Measurements from ENCODE around the gene HRH2.
"Not testable (repeated sequence)": the region's sequence is repeated elsewhere in the genome, so short reads cannot be mapped to it uniquely, and the experiment has no call there.

The HRH2 gene

DNA sequence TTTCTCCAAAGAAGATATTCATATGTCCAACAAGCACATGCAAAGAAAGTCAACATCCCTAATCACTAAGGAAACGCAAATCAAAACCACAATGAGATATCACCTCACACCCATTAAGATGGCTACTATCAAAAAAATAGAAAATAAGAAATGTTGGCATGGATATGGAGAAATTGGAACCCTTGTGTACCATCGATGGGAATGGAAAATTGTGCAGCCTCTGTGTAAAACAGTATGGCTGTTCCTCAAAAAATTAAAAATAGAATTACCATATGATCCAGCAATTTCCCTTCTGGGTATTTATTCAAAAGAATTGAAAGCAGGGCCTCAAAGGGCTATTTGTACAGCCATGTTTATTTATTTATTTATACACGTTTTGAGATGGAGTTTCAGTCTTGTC, 43.0 kb upstream of the HRH2 start:
- H3K27ac ChIP-seq, result no peak overlapping the region
- no peaks in the 10 kb centered on the region for H3K9me3 ChIP-seq (ENCODE audit: severe bottlenecking)
- DNase-seq, result no peak
- no peak overlapping the region for H3K4me3 ChIP-seq (ENCODE audit: low read depth, low read length)
- H3K36me3 ChIP-seq, result no peaks in the 10 kb centered on the region
- TF ChIP-seq, protein P1, sequence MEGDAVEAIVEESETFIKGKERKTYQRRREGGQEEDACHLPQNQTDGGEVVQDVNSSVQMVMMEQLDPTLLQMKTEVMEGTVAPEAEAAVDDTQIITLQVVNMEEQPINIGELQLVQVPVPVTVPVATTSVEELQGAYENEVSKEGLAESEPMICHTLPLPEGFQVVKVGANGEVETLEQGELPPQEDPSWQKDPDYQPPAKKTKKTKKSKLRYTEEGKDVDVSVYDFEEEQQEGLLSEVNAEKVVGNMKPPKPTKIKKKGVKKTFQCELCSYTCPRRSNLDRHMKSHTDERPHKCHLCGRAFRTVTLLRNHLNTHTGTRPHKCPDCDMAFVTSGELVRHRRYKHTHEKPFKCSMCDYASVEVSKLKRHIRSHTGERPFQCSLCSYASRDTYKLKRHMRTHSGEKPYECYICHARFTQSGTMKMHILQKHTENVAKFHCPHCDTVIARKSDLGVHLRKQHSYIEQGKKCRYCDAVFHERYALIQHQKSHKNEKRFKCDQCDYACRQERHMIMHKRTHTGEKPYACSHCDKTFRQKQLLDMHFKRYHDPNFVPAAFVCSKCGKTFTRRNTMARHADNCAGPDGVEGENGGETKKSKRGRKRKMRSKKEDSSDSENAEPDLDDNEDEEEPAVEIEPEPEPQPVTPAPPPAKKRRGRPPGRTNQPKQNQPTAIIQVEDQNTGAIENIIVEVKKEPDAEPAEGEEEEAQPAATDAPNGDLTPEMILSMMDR (IDR thresholded peaks at IDR 0.05; ENCODE audit: low read depth, low read length), result no peak
- H3K27me3 ChIP-seq (ENCODE audit: insufficient read depth, low read depth, severe bottlenecking), result no peaks in the 10 kb centered on the region

DNA sequence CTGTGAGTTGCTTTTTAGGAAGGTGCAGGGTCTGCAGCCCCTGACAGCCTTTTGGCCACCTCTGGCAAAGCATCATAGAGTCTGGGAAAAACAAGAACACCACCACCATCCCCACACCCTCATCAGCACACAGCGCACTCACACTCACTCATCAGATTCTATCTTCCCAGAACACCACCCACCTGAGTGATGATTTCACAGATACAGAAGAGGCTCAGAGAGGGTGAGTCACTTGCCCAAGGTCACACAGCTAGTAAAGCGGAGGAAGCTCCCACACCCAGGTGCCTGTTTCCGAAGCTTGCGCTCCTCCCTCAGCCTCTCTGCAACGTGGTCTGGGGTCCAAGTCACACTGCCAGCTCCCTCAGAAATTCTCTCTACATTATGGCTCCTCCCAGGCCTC, 41.8 kb upstream of the HRH2 start:
- TF ChIP-seq, protein P1 (IDR thresholded peaks at IDR 0.05; ENCODE audit: low read depth, low read length), result no peak
- no peaks in the 10 kb centered on the region for H3K27me3 ChIP-seq (ENCODE audit: insufficient read depth, low read depth, severe bottlenecking)
- H3K36me3 ChIP-seq, result no peaks in the 10 kb centered on the region
- no peak overlapping the region for H3K4me3 ChIP-seq (ENCODE audit: low read depth, low read length)
- no peak for DNase-seq
- H3K27ac ChIP-seq, result no peak overlapping the region
- H3K9me3 ChIP-seq (ENCODE audit: severe bottlenecking), result no peaks in the 10 kb centered on the region

DNA sequence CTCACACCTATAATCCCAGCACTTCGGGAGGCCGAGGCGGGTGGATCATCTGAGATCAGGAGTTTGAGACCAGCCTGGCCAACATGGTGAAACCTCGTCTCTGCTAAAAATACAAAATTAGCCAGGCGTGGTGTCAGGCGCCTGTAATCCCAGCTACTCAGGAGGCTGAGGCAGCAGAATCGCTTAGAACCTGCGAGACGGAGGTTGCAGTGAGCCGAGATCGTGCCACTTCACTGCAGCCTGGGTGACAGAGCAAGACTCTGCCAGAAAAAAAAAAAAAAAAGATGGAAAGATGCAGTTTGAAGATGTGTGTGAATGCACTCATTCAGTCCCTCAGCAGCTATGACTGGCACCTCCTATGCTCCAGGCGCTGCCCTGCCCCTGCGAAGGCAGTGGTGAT, 41.3 kb upstream of the HRH2 start:
- not testable (repeated sequence) for H3K27me3 ChIP-seq (ENCODE audit: insufficient read depth, low read depth, severe bottlenecking); H3K27ac ChIP-seq; H3K4me3 ChIP-seq (ENCODE audit: low read depth, low read length); H3K36me3 ChIP-seq; H3K9me3 ChIP-seq (ENCODE audit: severe bottlenecking); DNase-seq

DNA sequence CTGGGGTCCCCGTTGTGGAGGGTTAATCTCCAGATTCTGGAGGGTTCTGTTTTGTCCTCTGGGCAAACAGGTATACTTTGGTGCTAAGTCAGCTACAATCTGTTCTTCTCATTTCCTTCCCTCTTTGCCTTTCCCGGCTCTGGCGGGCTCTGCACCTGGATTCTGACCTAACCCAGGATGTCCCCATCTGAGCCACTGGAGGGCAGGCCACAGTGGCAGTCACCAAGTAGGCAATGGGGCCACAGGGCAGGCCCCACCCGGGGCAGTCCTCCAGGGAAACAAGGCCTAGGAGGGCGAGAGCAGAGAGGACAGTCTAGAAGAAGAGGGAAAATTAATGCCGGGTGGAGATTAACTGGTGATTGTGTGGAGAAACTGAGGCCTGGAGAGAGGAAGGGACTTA, 40.4 kb upstream of the HRH2 start:
- DNase-seq, result peak; percentile 24
- Histone ChIP-seq H3K4me3 (ENCODE audit: low read depth, low read length) (no peak overlapping the region), H3K27ac (no peak overlapping the region), H3K36me3 (no peaks in the 10 kb centered on the region), H3K9me3 (ENCODE audit: severe bottlenecking) (no peaks in the 10 kb centered on the region), H3K27me3 (ENCODE audit: insufficient read depth, low read depth, severe bottlenecking) (no peaks in the 10 kb centered on the region)
- TF ChIP-seq, protein P1 (IDR thresholded peaks at IDR 0.05; ENCODE audit: low read depth, low read length), result peak; percentile 56

GRCh38 chr5:175620527-175620926, 37.3 kb upstream of the HRH2 start:
- TF ChIP-seq, protein P1 (IDR thresholded peaks at IDR 0.05; ENCODE audit: low read depth, low read length), result no peak

GRCh38 chr5:175621971-175622370, 35.9 kb upstream of the HRH2 start:
- Histone ChIP-seq H3K4me3 (ENCODE audit: low read depth, low read length) (no peak overlapping the region), H3K27me3 (ENCODE audit: insufficient read depth, low read depth, severe bottlenecking) (no peaks in the 10 kb centered on the region), H3K36me3 (no peaks in the 10 kb centered on the region), H3K27ac (no peak overlapping the region), H3K9me3 (ENCODE audit: severe bottlenecking) (no peaks in the 10 kb centered on the region)
- TF ChIP-seq, protein P1 (IDR thresholded peaks at IDR 0.05; ENCODE audit: low read depth, low read length), result no peak
- DNase-seq, result no peak

More at GRCh38 chr5:175620527-175620926, 37.3 kb upstream of the HRH2 start:
- H3K27ac ChIP-seq, result no peak overlapping the region
- H3K4me3 ChIP-seq (ENCODE audit: low read depth, low read length), result no peak overlapping the region
- no peaks in the 10 kb centered on the region for H3K9me3 ChIP-seq (ENCODE audit: severe bottlenecking)
- H3K36me3 ChIP-seq, result no peaks in the 10 kb centered on the region
- DNase-seq, result no peak
- no peaks in the 10 kb centered on the region for H3K27me3 ChIP-seq (ENCODE audit: insufficient read depth, low read depth, severe bottlenecking)

Data from WERI-Rb-1 (cell line).